Lower leg skin (tissue), 3 donors: ENCODE measurements around the gene FHIP2A.

Experiments
- POLR2A ChIP-seq, 2 donors: fragments of 450-650 bp; IDR thresholded peaks; one replicate each; pipeline ENCODE4 v1.6.1; 2016 to 2017; ENCODE audit warnings: antibody characterized with exemption in 2 of 2, mild to moderate bottlenecking in 1 of 2, moderate library complexity in 1 of 2
- TF ChIP-seq, protein P1 (sequence below), 3 donors: fragments of 450-650 bp; IDR thresholded peaks; one replicate each; pipeline ENCODE4 v1.5.1; 2016; ENCODE audit warnings: antibody characterized with exemption in 3 of 3, mild to moderate bottlenecking in 3 of 3, moderate library complexity in 2 of 3

DNA sequence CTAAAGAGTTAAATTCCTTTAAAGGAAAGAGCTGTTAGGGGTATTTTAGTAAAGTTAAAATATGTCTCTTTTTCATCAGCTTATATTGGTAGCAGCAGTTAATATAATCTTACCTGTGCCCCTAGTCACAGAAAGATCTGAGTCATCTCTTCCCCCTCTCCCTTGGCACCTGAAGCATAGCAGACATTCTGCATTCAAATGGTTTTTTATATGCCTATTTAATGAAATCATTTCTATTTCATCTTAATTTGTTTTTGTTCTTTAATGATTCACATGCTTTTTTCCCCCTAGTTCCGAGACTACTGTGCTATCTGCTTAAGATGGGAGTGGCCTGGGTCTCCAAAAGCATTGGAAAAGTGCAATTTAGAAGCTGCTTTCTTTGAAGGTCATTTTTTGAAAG, 33.3 kb downstream of the FHIP2A start:
- TF ChIP-seq, protein P1, sequence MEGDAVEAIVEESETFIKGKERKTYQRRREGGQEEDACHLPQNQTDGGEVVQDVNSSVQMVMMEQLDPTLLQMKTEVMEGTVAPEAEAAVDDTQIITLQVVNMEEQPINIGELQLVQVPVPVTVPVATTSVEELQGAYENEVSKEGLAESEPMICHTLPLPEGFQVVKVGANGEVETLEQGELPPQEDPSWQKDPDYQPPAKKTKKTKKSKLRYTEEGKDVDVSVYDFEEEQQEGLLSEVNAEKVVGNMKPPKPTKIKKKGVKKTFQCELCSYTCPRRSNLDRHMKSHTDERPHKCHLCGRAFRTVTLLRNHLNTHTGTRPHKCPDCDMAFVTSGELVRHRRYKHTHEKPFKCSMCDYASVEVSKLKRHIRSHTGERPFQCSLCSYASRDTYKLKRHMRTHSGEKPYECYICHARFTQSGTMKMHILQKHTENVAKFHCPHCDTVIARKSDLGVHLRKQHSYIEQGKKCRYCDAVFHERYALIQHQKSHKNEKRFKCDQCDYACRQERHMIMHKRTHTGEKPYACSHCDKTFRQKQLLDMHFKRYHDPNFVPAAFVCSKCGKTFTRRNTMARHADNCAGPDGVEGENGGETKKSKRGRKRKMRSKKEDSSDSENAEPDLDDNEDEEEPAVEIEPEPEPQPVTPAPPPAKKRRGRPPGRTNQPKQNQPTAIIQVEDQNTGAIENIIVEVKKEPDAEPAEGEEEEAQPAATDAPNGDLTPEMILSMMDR (IDR thresholded peaks at IDR 0.05): no peak
- no peak for TF ChIP-seq POLR2A (IDR thresholded peaks at IDR 0.05)
